Measurements from ENCODE around the gene TBX21. TPM values are rescaled to one million over a fixed set of nuclear protein-coding genes. Genes with fewer than 3 reads are reported as not detected.

TBX21 gene
- total and polyA plus RNA-seq, 12 donors = 0.07 to 2.0 (median 0.21) TPM; not detected in 4

DNA sequence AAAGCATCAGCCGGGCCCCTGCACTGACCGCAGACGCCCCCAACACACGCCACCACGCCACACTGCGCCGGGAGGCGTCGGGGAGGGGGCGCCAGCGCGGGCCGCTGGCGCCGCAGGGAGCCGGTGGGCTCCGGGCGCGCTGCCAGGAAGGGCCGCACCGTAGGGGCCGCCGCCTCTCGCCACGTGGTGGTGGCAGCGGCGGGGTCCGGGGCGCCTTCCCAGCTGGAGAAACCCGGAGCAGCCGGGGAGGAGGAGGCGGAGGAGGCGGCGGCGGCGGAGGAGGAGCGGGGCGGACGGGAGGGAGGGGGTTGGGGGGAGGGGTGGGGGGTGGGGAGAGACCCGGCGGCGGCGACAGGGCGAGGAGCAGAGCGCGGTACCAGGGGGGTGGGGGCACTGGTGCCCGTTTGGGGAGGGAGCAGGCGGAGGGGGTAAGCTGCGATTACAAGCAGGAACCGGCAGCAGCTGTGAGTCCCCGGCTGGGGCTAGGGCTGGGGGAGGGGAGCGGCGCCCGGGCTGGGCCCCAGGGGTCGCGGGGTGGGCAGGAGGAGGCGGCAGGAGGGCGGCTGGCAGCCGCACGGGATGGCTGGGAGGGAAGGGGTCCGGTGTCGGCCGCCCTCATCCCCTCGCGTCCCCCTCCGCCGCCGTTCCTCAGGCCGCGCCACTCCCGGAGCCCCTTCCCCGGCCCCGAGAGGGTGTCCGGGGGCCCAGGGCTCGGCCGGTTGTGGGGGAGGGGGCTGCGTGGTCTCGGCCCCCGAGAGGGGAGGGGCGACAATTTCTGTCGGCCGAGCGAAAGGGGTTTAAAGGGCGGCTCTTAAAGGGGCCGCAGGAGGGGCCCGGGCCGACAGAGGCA is 39.1 kb upstream of the TBX21 start, which contains the start of gene TBKBP1:
TBKBP1 (plus strand) TSS at position 431 of the 850 bp plus-strand sequence. CDS start 1,952 bp downstream, outside the sequence.
- H3K4me1 ChIP-seq = peaks cover 0 to 45% (median 37%) of the 10 kb centered on the region in 9 donors
- intact Hi-C loops (cut with DNase I) = loop anchor here in 2 of 10 donors (10.0 kb wide), 2 partner anchors 91 to 111 kb away; no protein-coding TSS in a partner anchor
- no peaks in the 10 kb centered on the region for H3K9me3 ChIP-seq
- peaks cover 0 to 24% (median 0%) of the 10 kb centered on the region in 9 donors for H3K36me3 ChIP-seq
- no peaks in the 10 kb centered on the region for H3K27me3 ChIP-seq
- TF ChIP-seq, protein P1, sequence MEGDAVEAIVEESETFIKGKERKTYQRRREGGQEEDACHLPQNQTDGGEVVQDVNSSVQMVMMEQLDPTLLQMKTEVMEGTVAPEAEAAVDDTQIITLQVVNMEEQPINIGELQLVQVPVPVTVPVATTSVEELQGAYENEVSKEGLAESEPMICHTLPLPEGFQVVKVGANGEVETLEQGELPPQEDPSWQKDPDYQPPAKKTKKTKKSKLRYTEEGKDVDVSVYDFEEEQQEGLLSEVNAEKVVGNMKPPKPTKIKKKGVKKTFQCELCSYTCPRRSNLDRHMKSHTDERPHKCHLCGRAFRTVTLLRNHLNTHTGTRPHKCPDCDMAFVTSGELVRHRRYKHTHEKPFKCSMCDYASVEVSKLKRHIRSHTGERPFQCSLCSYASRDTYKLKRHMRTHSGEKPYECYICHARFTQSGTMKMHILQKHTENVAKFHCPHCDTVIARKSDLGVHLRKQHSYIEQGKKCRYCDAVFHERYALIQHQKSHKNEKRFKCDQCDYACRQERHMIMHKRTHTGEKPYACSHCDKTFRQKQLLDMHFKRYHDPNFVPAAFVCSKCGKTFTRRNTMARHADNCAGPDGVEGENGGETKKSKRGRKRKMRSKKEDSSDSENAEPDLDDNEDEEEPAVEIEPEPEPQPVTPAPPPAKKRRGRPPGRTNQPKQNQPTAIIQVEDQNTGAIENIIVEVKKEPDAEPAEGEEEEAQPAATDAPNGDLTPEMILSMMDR (IDR thresholded peaks at IDR 0.05) = no peak
- H3K4me3 ChIP-seq = peak within 1 kb of the TSS; percentile 84 to 100 (median 98)
- WGBS, 2 donors = 0% methylated on average over 48 to 85 of the region's 87 CpGs
- ATAC-seq = peak; percentile 31 to 43 (median 34)
- DNase-seq = peak; percentile 46 to 65
- peak within 1 kb of the TSS; percentile 94 to 99 (median 94) for H3K27ac ChIP-seq

DNA sequence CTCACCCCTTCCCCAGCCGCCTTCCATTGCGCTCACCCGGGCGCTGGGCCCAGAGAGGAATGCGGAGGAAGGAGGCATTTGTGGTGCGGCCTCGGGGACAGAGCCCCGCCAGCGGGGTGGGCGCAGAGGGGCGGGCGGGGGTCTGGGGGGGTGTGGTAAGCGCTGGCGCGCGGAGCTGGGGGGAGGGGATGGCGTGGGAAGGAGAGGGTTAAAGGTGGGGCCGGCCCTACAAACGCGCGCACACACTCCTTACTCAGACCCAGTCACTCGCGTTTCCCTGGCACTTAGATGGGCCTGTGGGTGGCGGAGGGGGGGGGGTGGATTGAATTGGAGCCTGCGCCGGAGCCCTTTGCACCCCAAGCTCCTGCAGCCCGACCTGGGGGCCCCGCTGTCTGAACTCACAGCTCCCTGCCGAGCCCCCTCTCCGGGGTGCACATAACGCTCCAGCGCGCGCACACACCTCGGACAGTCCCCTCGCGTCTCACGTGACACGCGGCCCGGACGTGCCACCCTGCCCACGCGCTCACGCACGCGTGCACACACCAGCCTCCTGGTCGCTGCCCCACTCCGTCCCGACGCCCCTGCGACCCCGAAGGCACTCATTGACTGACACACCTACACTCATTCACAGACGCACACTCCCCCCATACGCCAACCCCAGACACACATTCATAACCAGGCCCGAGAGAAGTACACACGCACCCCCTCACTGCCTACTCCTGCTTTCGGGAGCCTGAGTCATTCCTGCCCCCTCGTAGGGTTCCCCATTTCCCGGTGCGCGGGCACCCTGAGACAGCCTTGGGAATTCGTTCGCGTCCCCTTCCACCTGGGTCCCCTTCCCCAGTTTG is 38.2 kb upstream of the TBX21 start:
- TF ChIP-seq, protein P1 (IDR thresholded peaks at IDR 0.05) = no peak
- peaks cover 0 to 47% (median 37%) of the 10 kb centered on the region in 9 donors for H3K4me1 ChIP-seq
- H3K36me3 ChIP-seq = peaks cover 0 to 32% (median 7%) of the 10 kb centered on the region in 9 donors
- intact Hi-C loops (cut with DNase I) = loop anchor here in 4 of 10 donors (5.0 to 10.0 kb wide), 3 partner anchors 90 to 110 kb away; no protein-coding TSS in a partner anchor
- H3K27ac ChIP-seq = peak overlapping the region; percentile 94 to 99 (median 94)
- no peaks in the 10 kb centered on the region for H3K9me3 ChIP-seq
- DNase-seq (peak; percentile 52 to 79), ATAC-seq (peak; percentile 49 to 83 (median 72))
- H3K4me3 ChIP-seq = peak overlapping the region; percentile 84 to 100 (median 98)
- H3K27me3 ChIP-seq = no peaks in the 10 kb centered on the region
- WGBS, 2 donors = 1 to 3% methylated on average over 65 of the region's 65 CpGs

DNA sequence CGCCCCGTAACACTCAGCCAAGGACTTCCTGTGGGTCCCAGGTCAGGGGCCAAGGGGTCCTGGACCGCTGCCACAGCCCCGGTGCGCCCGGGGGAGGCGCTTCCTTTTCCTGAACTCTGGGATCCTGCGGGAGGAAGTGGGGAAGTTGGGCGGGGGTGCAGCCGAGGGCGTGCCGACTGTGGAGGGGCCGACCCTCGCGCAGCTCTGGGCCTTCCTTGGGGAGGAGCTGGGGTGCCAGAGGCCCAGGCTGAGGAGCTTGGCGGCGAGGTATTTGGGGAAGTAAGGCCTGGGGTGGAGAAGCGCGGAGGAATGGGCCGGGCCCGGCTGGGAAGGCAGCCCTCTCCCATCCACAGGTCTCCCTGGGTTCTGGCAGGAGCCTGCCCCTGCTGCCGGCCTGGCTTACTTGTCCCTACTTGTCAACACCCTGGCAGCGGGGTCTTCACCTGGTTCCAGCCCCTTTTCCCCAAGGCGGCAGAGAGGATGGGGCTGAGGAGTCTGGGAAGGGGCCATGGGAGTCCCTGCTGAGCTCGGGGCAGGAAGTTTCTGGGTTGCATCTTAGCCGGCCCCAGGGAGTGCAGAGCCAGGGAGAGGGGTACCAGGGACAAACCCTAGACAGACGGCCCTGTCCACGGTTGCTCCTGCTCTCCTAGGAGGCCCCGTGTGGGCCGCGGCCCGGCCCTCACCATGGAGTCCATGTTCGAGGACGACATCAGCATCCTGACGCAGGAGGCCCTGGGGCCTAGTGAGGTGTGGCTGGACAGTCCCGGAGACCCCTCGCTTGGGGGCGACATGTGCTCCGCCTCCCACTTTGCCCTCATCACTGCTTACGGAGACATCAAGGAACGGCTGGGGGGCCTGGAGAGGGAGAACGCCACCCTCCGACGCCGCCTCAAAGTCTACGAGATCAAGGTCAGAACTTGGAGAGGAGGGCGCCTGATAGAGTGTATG is 37.3 kb upstream of the TBX21 start:
- WGBS, 2 donors = 41 to 51% methylated on average over 47 of the region's 47 CpGs
- intact Hi-C loops (cut with DNase I) = loop anchor here in 4 of 10 donors (5.0 to 10.0 kb wide), 3 partner anchors 89 to 109 kb away; no protein-coding TSS in a partner anchor

More for the DNA sequence above, 37.3 kb upstream of the TBX21 start:
- Histone ChIP-seq H3K27ac (peak overlapping the region; percentile 94 to 99 (median 94)), H3K4me3 (peak overlapping the region; percentile 84 to 100 (median 98)), H3K36me3 (peaks cover 0 to 41% (median 9%) of the 10 kb centered on the region in 9 donors), H3K27me3 (no peaks in the 10 kb centered on the region), H3K4me1 (peaks cover 0 to 47% (median 37%) of the 10 kb centered on the region in 9 donors), H3K9me3 (no peaks in the 10 kb centered on the region)
- ATAC-seq (peak; percentile 44 to 90 (median 80)), DNase-seq (peak; percentile 77 to 82)
- TF ChIP-seq, protein P1 (IDR thresholded peaks at IDR 0.05) = no peak

All from heart right ventricle (tissue), 16 donors.